Fibroblast of pulmonary artery (primary cell): ENCODE results near the gene SNX19.
A peak's percentile ranks its signal among the peaks of the same experiment; 100 is the strongest.

Source experiments
- DNase-seq: peaks from one replicate; pipeline ENCODE4 v3.0.0-alpha.2; 2010; ENCODE audit warnings: low read depth
- H3K4me3 ChIP-seq: replicated peaks from 2 replicates; pipeline ENCODE4 v1.5.1; 2011; ENCODE audit warnings: low read depth, mild to moderate bottlenecking, control low read depth, low read length, moderate library complexity
- TF ChIP-seq, protein P1 (sequence below): IDR thresholded peaks from 2 replicates; pipeline ENCODE4 v1.5.1; 2011; ENCODE audit warnings: mild to moderate bottlenecking, control low read depth, low read length, inconsistent platforms; ENCODE audit errors: missing control alignments

The SNX19 gene

DNA sequence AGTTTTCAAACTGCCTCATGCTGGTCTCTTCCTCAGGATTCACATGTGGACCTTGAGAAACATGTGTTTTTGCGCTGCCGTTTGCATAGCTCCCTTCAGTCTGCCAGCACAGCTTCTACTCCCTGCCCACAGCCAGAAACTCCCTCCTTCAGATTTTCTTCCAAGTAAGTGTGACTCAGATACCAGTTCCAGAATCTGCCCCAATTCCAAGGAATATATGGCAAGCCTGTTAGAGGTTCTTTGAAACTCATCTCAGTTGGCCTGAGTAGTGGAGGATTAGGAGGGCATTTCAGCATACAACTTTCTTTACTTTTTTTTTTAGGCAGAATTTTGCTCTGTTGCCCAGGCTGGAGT is 67.1 kb downstream of the SNX19 start:
- peak; percentile 75 for DNase-seq
- H3K4me3 ChIP-seq: no peak overlapping the region
- TF ChIP-seq, protein P1, sequence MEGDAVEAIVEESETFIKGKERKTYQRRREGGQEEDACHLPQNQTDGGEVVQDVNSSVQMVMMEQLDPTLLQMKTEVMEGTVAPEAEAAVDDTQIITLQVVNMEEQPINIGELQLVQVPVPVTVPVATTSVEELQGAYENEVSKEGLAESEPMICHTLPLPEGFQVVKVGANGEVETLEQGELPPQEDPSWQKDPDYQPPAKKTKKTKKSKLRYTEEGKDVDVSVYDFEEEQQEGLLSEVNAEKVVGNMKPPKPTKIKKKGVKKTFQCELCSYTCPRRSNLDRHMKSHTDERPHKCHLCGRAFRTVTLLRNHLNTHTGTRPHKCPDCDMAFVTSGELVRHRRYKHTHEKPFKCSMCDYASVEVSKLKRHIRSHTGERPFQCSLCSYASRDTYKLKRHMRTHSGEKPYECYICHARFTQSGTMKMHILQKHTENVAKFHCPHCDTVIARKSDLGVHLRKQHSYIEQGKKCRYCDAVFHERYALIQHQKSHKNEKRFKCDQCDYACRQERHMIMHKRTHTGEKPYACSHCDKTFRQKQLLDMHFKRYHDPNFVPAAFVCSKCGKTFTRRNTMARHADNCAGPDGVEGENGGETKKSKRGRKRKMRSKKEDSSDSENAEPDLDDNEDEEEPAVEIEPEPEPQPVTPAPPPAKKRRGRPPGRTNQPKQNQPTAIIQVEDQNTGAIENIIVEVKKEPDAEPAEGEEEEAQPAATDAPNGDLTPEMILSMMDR: no peak

DNA sequence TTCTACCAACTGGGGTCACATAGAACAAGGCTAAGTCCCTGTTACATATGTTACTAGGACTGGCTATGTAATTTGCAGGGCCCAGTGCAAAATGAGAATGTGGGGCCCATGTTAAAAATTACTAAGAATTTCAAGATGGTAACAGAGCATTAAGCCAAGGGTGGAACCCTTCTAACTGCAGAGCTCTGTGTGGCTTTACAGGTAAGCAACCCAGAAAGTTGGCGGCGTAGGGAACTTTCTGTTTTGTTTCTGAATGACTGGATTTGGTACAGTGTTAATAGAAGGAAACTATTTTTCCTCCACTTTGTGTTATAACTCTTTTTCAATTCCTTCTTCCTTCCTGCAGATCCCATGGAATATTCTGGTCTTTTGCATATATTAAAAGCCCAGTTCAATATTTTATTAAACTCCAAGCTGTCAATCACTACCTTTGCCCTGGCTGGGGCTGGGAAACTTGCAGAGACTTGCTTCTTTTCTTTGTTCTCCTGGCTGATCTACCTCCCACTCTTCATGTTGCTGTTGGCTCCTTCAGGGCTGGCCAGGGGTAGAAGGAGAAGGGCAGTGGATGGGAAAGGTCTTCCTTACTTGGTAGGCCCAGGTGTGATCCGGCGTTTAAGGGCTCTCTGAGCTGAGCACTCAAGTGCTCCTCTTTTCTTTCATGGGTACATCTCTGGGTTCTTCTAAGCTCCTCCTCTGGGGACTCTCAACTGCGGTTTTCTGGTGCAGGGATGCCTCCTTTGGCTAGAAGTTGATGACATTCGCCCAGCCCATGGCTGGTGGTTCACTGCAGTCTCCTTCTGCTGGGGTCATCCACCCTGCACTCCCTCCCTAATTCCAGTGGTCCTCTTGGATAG is 67.7 kb downstream of the SNX19 start:
- no peak overlapping the region for H3K4me3 ChIP-seq
- TF ChIP-seq, protein P1: no peak
- DNase-seq: no peak

DNA sequence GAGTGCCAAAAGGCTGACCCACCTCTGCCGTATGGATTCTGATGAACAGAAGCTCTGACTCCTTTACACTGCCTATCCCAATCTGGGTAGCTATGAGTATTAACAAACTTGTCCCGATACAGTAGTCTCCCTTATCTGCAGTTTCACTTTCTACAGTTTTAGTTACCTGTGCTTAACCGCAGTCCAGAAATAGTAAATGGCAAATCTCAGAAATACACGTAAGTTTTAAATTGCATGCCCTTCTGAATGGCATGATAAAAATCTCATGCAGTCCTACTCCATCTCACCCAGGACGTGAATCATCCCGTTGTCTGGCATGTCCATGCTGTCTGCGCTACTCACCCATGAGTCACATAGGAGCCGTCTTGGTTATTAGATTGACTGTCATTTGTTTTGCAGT is 68.8 kb downstream of the SNX19 start:
- peak; percentile 75 for DNase-seq
- TF ChIP-seq, protein P1: no peak
- H3K4me3 ChIP-seq: peak overlapping the region; percentile 12

DNA sequence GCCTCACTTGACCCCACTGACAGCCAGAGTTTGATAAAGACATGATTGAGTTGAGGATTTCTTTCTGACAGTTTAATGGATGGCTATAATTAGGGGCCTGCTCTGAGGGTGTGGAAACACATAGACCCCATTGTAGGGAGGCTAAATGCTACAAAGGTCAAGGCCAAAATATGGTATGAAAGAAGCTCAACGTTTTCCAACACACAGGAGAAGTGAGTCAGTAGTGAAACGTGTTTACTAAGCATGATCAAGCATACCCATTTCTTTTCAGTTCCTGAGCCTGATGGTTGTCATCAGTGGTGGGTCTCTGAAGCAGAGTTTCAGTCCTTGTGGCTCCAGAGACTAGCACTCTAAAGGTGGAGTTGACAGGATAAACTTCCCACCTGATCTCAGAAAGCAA is 69.7 kb downstream of the SNX19 start:
- no peak for DNase-seq
- no peak overlapping the region for H3K4me3 ChIP-seq
- TF ChIP-seq, protein P1: no peak

DNA sequence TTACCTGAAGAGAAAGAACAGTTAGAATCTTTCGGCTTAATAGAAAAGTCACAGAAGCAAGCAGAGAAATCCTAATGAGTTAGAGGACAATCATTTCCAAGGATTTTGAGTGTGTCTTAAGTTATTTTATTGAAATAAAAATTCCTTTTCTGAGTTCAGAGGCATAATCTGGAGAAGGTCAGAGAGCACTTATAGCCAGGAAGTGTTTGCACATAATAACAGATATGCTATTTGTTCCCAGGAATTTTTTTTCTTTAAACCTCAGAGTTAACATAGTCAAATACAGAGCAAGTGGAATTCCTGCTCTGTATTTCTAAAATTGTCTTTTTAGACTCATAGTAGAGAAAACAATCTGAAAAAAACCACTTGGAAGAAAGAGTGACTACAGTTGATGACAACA is 74.3 kb downstream of the SNX19 start:
- H3K4me3 ChIP-seq: no peak overlapping the region
- DNase-seq: no peak
- TF ChIP-seq, protein P1: no peak

DNA sequence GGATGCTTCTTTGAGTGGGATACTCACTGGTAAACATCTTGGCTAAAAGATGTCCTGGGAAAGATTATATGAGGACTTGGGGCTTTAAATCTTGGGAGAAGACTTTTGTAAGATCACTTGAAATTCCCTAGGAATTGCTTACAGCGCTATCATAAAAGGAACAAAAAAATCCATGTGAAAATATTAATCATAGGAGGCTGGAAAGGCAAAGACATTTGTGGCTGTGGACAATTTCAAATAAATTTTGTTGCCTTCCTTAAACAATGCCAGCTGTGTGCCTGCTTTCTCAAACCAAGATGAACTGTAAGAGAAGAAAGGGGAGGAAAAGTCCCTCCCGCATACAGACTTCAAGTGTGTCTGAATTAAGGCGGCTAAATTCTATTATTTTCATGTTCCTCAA is 75.6 kb downstream of the SNX19 start:
- DNase-seq: no peak
- no peak overlapping the region for H3K4me3 ChIP-seq
- TF ChIP-seq, protein P1: no peak

DNA sequence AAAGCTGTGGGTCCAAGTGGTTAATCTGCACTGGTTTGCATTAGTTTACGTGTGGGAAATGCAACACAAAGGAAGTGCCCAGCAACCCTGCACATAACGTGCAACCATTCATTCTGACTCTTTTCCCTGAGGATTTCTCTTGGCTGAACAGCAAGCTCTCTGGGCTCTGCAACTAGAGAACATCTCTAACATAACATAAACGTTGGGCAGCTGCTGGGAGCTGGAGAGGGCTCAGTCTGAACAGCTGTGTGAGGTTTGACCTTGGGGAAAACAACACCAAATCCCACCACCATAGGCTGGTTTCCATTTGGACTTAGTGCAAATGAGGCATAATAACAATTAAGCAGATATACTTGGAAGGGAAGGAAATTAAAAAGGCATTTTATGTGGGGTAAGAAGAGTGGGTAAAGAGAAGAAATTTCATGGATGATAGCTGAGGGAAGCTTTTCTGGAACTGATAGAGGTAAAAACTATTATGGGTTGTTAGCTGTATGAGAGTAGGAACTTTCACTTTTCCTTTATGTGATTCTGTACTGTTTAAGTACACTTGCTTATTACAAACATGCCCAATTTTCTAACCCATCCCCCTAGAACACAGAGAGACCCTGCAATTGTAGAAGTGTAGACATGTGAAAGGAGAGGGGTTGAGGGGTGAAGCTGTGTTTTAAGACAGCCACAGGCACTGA is 76.2 kb downstream of the SNX19 start:
- TF ChIP-seq, protein P1: no peak
- no peak overlapping the region for H3K4me3 ChIP-seq
- DNase-seq: peak; percentile 75
